ENCODE results near the gene KIF5C.

The KIF5C gene

GRCh38 chr2:148909114-148909513 is 34.1 kb downstream of the KIF5C start:
- Histone ChIP-seq H3K9me3 (ENCODE audit: control extremely low read depth in 1 of 5, control insufficient read depth in 4 of 5, insufficient read depth in 2 of 5, low read depth in 1 of 5, low read length in 4 of 5) (peaks cover 0 to 4% (median 2%) of the 10 kb centered on the region in 5 experiments), H3K4me1 (ENCODE audit: control extremely low read depth in 1 of 4, control insufficient read depth in 4 of 4, insufficient read depth in 4 of 4, low read length in 3 of 4) (no peaks in the 10 kb centered on the region), H3K36me3 (ENCODE audit: control insufficient read depth in 4 of 4, insufficient read depth in 4 of 4, low read length in 3 of 4) (no peaks in the 10 kb centered on the region), H3K27me3 (replicated peaks in 2 of 5; ENCODE audit: control insufficient read depth in 4 of 5, insufficient read depth in 5 of 5, low read length in 4 of 5) (no peaks in the 10 kb centered on the region), H3K4me3 (ENCODE audit: control insufficient read depth in 1 of 7, extremely low read depth in 1 of 7, insufficient read depth in 4 of 7, low read depth in 2 of 7, low read length in 6 of 7) (no peak overlapping the region), H3K27ac (ENCODE audit: insufficient read depth in 1 of 2, low read depth in 1 of 2, low read length in 2 of 2, poor library complexity in 1 of 2, severe bottlenecking in 2 of 2) (no peak overlapping the region)
- POLR2A ChIA-PET: no interaction called here
- CTCF ChIA-PET: interaction anchor here (1.2 kb wide), 2 partner anchors 14 to 19 kb away, joined by 4 to 5 read pairs; no protein-coding TSS in a partner anchor
- no peak for DNase-seq
- 92% methylated on average over 7 of the region's 8 CpGs for WGBS (ENCODE audit: insufficient coverage)

DNA sequence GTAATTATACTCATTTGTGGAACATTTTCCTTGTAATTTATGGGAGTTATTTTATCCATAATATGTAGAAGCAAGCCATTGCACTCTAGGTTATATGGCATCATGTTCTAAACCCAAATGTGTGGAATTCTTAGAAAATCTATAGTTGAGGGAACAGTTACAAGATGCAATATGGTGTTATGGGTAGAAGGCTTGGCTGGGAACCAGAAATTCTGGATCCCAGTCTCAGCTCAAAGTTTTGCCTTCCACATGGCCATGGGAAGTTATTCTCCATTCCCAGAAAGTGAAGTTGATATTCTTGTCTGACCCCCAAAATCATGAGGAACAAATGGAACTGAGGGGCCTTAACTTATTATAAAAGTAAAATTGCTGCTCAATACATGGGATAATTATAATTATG is 38.0 kb downstream of the KIF5C start:
- Histone ChIP-seq H3K36me3 (ENCODE audit: control insufficient read depth in 4 of 4, insufficient read depth in 4 of 4, low read length in 3 of 4) (no peaks in the 10 kb centered on the region), H3K9me3 (ENCODE audit: control extremely low read depth in 1 of 5, control insufficient read depth in 4 of 5, insufficient read depth in 2 of 5, low read depth in 1 of 5, low read length in 4 of 5) (peaks cover 0 to 3% (median 0%) of the 10 kb centered on the region in 5 experiments), H3K27me3 (replicated peaks in 2 of 5; ENCODE audit: control insufficient read depth in 4 of 5, insufficient read depth in 5 of 5, low read length in 4 of 5) (no peaks in the 10 kb centered on the region), H3K27ac (ENCODE audit: insufficient read depth in 1 of 2, low read depth in 1 of 2, low read length in 2 of 2, poor library complexity in 1 of 2, severe bottlenecking in 2 of 2) (no peak overlapping the region), H3K4me1 (ENCODE audit: control extremely low read depth in 1 of 4, control insufficient read depth in 4 of 4, insufficient read depth in 4 of 4, low read length in 3 of 4) (no peaks in the 10 kb centered on the region), H3K4me3 (ENCODE audit: control insufficient read depth in 1 of 7, extremely low read depth in 1 of 7, insufficient read depth in 4 of 7, low read depth in 2 of 7, low read length in 6 of 7) (no peak overlapping the region)
- ChIA-PET POLR2A (no interaction called here), CTCF (no interaction called here)
- no peak for DNase-seq

DNA sequence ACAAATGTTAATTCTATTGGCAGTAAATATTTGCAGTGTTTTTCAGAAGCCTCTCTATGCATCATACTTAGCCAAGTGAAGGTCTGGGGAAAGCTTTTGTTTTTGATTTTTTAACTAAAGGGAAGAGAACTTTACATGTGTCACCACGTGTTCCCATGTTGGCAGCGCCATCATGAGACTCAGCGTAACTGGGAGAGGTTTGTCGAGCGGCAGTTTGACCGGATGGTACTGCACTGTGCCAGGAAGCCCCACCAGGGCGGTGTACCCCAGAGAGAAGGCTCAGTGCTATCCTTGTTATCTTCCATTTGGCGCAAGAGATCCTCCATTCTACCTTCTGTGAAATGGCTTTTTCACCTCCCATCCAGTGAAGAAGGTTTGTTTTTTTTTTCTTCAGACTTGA is 38.5 kb downstream of the KIF5C start:
- ChIA-PET CTCF (no interaction called here), POLR2A (no interaction called here)
- DNase-seq: no peak
- no peaks in the 10 kb centered on the region for H3K36me3 ChIP-seq (ENCODE audit: control insufficient read depth in 4 of 4, insufficient read depth in 4 of 4, low read length in 3 of 4)
- 95% methylated on average over 8 of the region's 8 CpGs for WGBS (ENCODE audit: insufficient coverage)
- H3K9me3 ChIP-seq (ENCODE audit: control extremely low read depth in 1 of 5, control insufficient read depth in 4 of 5, insufficient read depth in 2 of 5, low read depth in 1 of 5, low read length in 4 of 5): peaks cover 0 to 7% (median under 1%) of the 10 kb centered on the region in 5 experiments
- no peaks in the 10 kb centered on the region for H3K4me1 ChIP-seq (ENCODE audit: control extremely low read depth in 1 of 4, control insufficient read depth in 4 of 4, insufficient read depth in 4 of 4, low read length in 3 of 4)
- no peak overlapping the region for H3K27ac ChIP-seq (ENCODE audit: insufficient read depth in 1 of 2, low read depth in 1 of 2, low read length in 2 of 2, poor library complexity in 1 of 2, severe bottlenecking in 2 of 2)
- H3K27me3 ChIP-seq (replicated peaks in 2 of 5; ENCODE audit: control insufficient read depth in 4 of 5, insufficient read depth in 5 of 5, low read length in 4 of 5): no peaks in the 10 kb centered on the region
- no peak overlapping the region for H3K4me3 ChIP-seq (ENCODE audit: control insufficient read depth in 1 of 7, extremely low read depth in 1 of 7, insufficient read depth in 4 of 7, low read depth in 2 of 7, low read length in 6 of 7)

GRCh38 chr2:148914463-148914862 is 39.4 kb downstream of the KIF5C start:
- Histone ChIP-seq H3K27me3 (replicated peaks in 2 of 5; ENCODE audit: control insufficient read depth in 4 of 5, insufficient read depth in 5 of 5, low read length in 4 of 5) (no peaks in the 10 kb centered on the region), H3K9me3 (ENCODE audit: control extremely low read depth in 1 of 5, control insufficient read depth in 4 of 5, insufficient read depth in 2 of 5, low read depth in 1 of 5, low read length in 4 of 5) (peaks cover 2 to 15% (median 3%) of the 10 kb centered on the region in 5 experiments), H3K4me3 (ENCODE audit: control insufficient read depth in 1 of 7, extremely low read depth in 1 of 7, insufficient read depth in 4 of 7, low read depth in 2 of 7, low read length in 6 of 7) (no peak overlapping the region), H3K27ac (ENCODE audit: insufficient read depth in 1 of 2, low read depth in 1 of 2, low read length in 2 of 2, poor library complexity in 1 of 2, severe bottlenecking in 2 of 2) (no peak overlapping the region), H3K36me3 (ENCODE audit: control insufficient read depth in 4 of 4, insufficient read depth in 4 of 4, low read length in 3 of 4) (no peaks in the 10 kb centered on the region), H3K4me1 (ENCODE audit: control extremely low read depth in 1 of 4, control insufficient read depth in 4 of 4, insufficient read depth in 4 of 4, low read length in 3 of 4) (no peaks in the 10 kb centered on the region)
- POLR2A ChIA-PET: no interaction called here
- no peak for DNase-seq
- CTCF ChIA-PET: interaction anchor here (1.3 kb wide), 1 partner anchor 79 kb away, joined by 3 read pairs; no protein-coding TSS in a partner anchor
- 97% methylated on average over 3 of the region's 4 CpGs for WGBS (ENCODE audit: insufficient coverage)

- H3K27me3 ChIP-seq (replicated peaks in 2 of 5; ENCODE audit: control insufficient read depth in 4 of 5, insufficient read depth in 5 of 5, low read length in 4 of 5): no peaks in the 10 kb centered on the region
- H3K9me3 ChIP-seq (ENCODE audit: control extremely low read depth in 1 of 5, control insufficient read depth in 4 of 5, insufficient read depth in 2 of 5, low read depth in 1 of 5, low read length in 4 of 5): peaks cover 2 to 15% (median 3%) of the 10 kb centered on the region in 5 experiments
- no peaks in the 10 kb centered on the region for H3K4me1 ChIP-seq (ENCODE audit: control extremely low read depth in 1 of 4, control insufficient read depth in 4 of 4, insufficient read depth in 4 of 4, low read length in 3 of 4)
- WGBS (ENCODE audit: insufficient coverage): 100% methylated on average over 1 of the region's 1 CpG
- H3K27ac ChIP-seq (ENCODE audit: insufficient read depth in 1 of 2, low read depth in 1 of 2, low read length in 2 of 2, poor library complexity in 1 of 2, severe bottlenecking in 2 of 2): no peak overlapping the region
- ChIA-PET CTCF (interaction anchor here (1.0 kb wide), 1 partner anchor 69 kb away, joined by 3 read pairs; no protein-coding TSS in a partner anchor), POLR2A (no interaction called here)
- no peak for DNase-seq
- H3K4me3 ChIP-seq (ENCODE audit: control insufficient read depth in 1 of 7, extremely low read depth in 1 of 7, insufficient read depth in 4 of 7, low read depth in 2 of 7, low read length in 6 of 7): no peak overlapping the region
- no peaks in the 10 kb centered on the region for H3K36me3 ChIP-seq (ENCODE audit: control insufficient read depth in 4 of 4, insufficient read depth in 4 of 4, low read length in 3 of 4)
These were observed 42.4 kb downstream of the KIF5C start for GRCh38 chr2:148917431-148917830.

- 100% methylated on average over 2 of the region's 2 CpGs for WGBS (ENCODE audit: insufficient coverage)
- CTCF ChIA-PET: interaction anchor here (1.5 kb wide), 1 partner anchor 12 kb away, joined by 5 read pairs; no protein-coding TSS in a partner anchor
- POLR2A ChIA-PET: no interaction called here
These were observed 43.5 kb downstream of the KIF5C start for GRCh38 chr2:148918554-148918953.

DNA sequence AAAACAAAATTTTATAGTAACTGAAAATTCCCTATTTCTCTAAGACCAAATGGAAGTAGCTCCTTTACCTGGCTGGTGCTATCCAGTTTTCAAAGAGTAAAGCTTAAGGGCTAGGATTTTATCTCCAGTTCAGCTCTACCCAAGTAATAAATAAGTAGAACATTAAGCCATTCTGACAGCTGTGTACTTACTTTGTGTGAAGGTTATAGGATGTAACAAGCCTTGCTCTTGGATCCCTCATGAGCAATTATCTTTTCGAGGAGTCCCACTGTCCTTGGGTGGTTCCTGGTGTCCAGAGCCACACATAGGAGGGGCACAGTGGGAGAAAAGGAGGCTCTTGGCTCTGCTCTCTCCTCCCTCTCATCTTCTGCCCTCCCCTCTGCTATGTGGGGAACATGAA is 45.5 kb downstream of the KIF5C start:
- POLR2A ChIA-PET: no interaction called here
- no peak overlapping the region for H3K4me3 ChIP-seq (ENCODE audit: control insufficient read depth in 1 of 7, extremely low read depth in 1 of 7, insufficient read depth in 4 of 7, low read depth in 2 of 7, low read length in 6 of 7)
- CTCF ChIA-PET: interaction anchor here (1.0 to 1.2 kb wide), 2 partner anchors 58 to 70 kb away, joined by 3 read pairs; no protein-coding TSS in a partner anchor
- WGBS (ENCODE audit: insufficient coverage): 86% methylated on average over 1 of the region's 1 CpG
- DNase-seq: no peak
- peaks cover 2 to 15% (median 3%) of the 10 kb centered on the region in 5 experiments for H3K9me3 ChIP-seq (ENCODE audit: control extremely low read depth in 1 of 5, control insufficient read depth in 4 of 5, insufficient read depth in 2 of 5, low read depth in 1 of 5, low read length in 4 of 5)
- no peaks in the 10 kb centered on the region for H3K4me1 ChIP-seq (ENCODE audit: control extremely low read depth in 1 of 4, control insufficient read depth in 4 of 4, insufficient read depth in 4 of 4, low read length in 3 of 4)
- no peaks in the 10 kb centered on the region for H3K36me3 ChIP-seq (ENCODE audit: control insufficient read depth in 4 of 4, insufficient read depth in 4 of 4, low read length in 3 of 4)
- no peaks in the 10 kb centered on the region for H3K27me3 ChIP-seq (replicated peaks in 2 of 5; ENCODE audit: control insufficient read depth in 4 of 5, insufficient read depth in 5 of 5, low read length in 4 of 5)
- H3K27ac ChIP-seq (ENCODE audit: insufficient read depth in 1 of 2, low read depth in 1 of 2, low read length in 2 of 2, poor library complexity in 1 of 2, severe bottlenecking in 2 of 2): no peak overlapping the region

More at GRCh38 chr2:148918554-148918953, 43.5 kb downstream of the KIF5C start:
- no peaks in the 10 kb centered on the region for H3K4me1 ChIP-seq (ENCODE audit: control extremely low read depth in 1 of 4, control insufficient read depth in 4 of 4, insufficient read depth in 4 of 4, low read length in 3 of 4)
- no peaks in the 10 kb centered on the region for H3K27me3 ChIP-seq (replicated peaks in 2 of 5; ENCODE audit: control insufficient read depth in 4 of 5, insufficient read depth in 5 of 5, low read length in 4 of 5)
- no peak overlapping the region for H3K4me3 ChIP-seq (ENCODE audit: control insufficient read depth in 1 of 7, extremely low read depth in 1 of 7, insufficient read depth in 4 of 7, low read depth in 2 of 7, low read length in 6 of 7)
- DNase-seq: no peak
- peaks cover 2 to 15% (median 3%) of the 10 kb centered on the region in 5 experiments for H3K9me3 ChIP-seq (ENCODE audit: control extremely low read depth in 1 of 5, control insufficient read depth in 4 of 5, insufficient read depth in 2 of 5, low read depth in 1 of 5, low read length in 4 of 5)
- no peak overlapping the region for H3K27ac ChIP-seq (ENCODE audit: insufficient read depth in 1 of 2, low read depth in 1 of 2, low read length in 2 of 2, poor library complexity in 1 of 2, severe bottlenecking in 2 of 2)
- H3K36me3 ChIP-seq (ENCODE audit: control insufficient read depth in 4 of 4, insufficient read depth in 4 of 4, low read length in 3 of 4): no peaks in the 10 kb centered on the region

Measured in common myeloid progenitor, CD34-positive (primary cell).